Upper lobe of left lung (tissue), 6 donors: ENCODE results near the gene MN1. TPM values are rescaled to one million over a fixed set of nuclear protein-coding genes. Genes with fewer than 3 reads are reported as not detected.

Experiments used
- ATAC-seq, 2 donors: fragments of 200-7000 bp; cut with Tn5 transposase; one replicate each; pipeline ENCODE4 v1.9.1; 2022; ENCODE audit warnings: mild to moderate bottlenecking in 2 of 2, moderate library complexity in 2 of 2; ENCODE audit not compliant: low FRiP score in 2 of 2
- DNase-seq, 2 donors: peaks; one replicate each; pipeline ENCODE4 v3.0.0-alpha.2; 2019 to 2020
- H3K27ac ChIP-seq, 4 donors: fragments of 200-600 bp; sonication (generic); one replicate each; pipeline ENCODE4 v1.5.1; 2016 to 2019
- H3K27me3 ChIP-seq, 4 donors: fragments of 200-600 bp; sonication (generic); one replicate each; pipeline ENCODE4 v1.5.1; 2017 to 2019
- H3K36me3 ChIP-seq, 4 donors: fragments of 200-600 bp; sonication (generic); one replicate each; pipeline ENCODE4 v1.5.1; 2016 to 2019
- H3K4me1 ChIP-seq, 4 donors: fragments of 200-600 bp; sonication (generic); one replicate each; pipeline ENCODE4 v1.5.1; 2018 to 2019
- H3K4me3 ChIP-seq, 4 donors: fragments of 200-600 bp; sonication (generic); one replicate each; pipeline ENCODE4 v1.5.1; 2017 to 2019; ENCODE audit warnings: mild to moderate bottlenecking in 2 of 4, moderate library complexity in 1 of 4
- H3K9me3 ChIP-seq, 4 donors: fragments of 200-600 bp; sonication (generic); one replicate each; pipeline ENCODE4 v1.5.1; 2018 to 2019
- CTCF ChIP-seq, 6 experiments: fragments of 450-650 bp in 4 of 6; fragments of 200-600 bp in 2 of 6; sonication (generic) in 2 of 6; IDR thresholded peaks; one replicate each; pipeline ENCODE4 v1.5.1; 2016 to 2019; ENCODE audit warnings: antibody characterized with exemption in 6 of 6
- EP300 ChIP-seq, 4 donors: sonication (generic); formaldehyde crosslinking; IDR thresholded peaks; one replicate each; pipeline ENCODE4 v1.5.1; 2017; ENCODE audit warnings: antibody characterized with exemption in 4 of 4, control low read depth in 2 of 4
- POLR2A ChIP-seq, 4 donors: fragments of 450-650 bp; IDR thresholded peaks; one replicate each; pipeline ENCODE4 v1.5.1; 2016 to 2017; ENCODE audit warnings: antibody characterized with exemption in 4 of 4, mild to moderate bottlenecking in 2 of 4
- POLR2AphosphoS5 ChIP-seq, 2 donors: sonication (generic); formaldehyde crosslinking; IDR thresholded peaks; one replicate each; pipeline ENCODE4 v1.5.1; 2017; ENCODE audit warnings: antibody characterized with exemption in 2 of 2
- WGBS, 2 donors: methylation state at CpG; one replicate each; pipeline ENCODE4 v1.1.5; 2017 to 2018; 5-methylcytosine and 5-hydroxymethylcytosine counted together
- total RNA-seq, 6 donors: library from RNA; depleted of rRNA in 4 of 6; stranded (reverse); fragments of >200 nt in 4 of 6; gene quantifications; one replicate each; pipeline versions ENCODE4 v1.1.0 to v1.2.1, GENCODE V29; 2016 to 2021
- donor health status: DM: no; HTN: no; CAD: no; lungs with moderate emphysema.
- donor health status: DM: no; HTN: yes; CAD: no; lungs with severe emphysema.

The MN1 gene
- total RNA-seq, 6 donors from 2014 or later: 1.0 to 17.8 (median 3.5) TPM

GRCh38 chr22:27711012-27711411, 90.5 kb downstream of the MN1 start:
- H3K27me3 ChIP-seq: no peaks in the 10 kb centered on the region
- peaks cover 0 to 7% (median 0%) of the 10 kb centered on the region in 4 donors for H3K4me1 ChIP-seq
- DNase-seq: no peak
- TF ChIP-seq POLR2AphosphoS5 (IDR thresholded peaks at IDR 0.05) (no peak), CTCF (IDR thresholded peaks at IDR 0.05) (no peak), EP300 (IDR thresholded peaks at IDR 0.05) (no peak), POLR2A (IDR thresholded peaks at IDR 0.05) (no peak)
- WGBS, 2 donors: 98 to 100% methylated on average over 3 of the region's 3 CpGs
- no peak overlapping the region for H3K4me3 ChIP-seq
- H3K9me3 ChIP-seq: peaks cover 0 to under 1% (median 0%) of the 10 kb centered on the region in 4 donors
- H3K36me3 ChIP-seq: no peaks in the 10 kb centered on the region
- ATAC-seq: no peak
- no peak overlapping the region for H3K27ac ChIP-seq

GRCh38 chr22:27709919-27710675, 91.5 kb downstream of the MN1 start:
- no peak for TF ChIP-seq POLR2A (IDR thresholded peaks at IDR 0.05)
- no peak for TF ChIP-seq POLR2AphosphoS5 (IDR thresholded peaks at IDR 0.05)
- TF ChIP-seq EP300 (IDR thresholded peaks at IDR 0.05): no peak
- no peak for TF ChIP-seq CTCF (IDR thresholded peaks at IDR 0.05)
- Histone ChIP-seq H3K27ac (no peak overlapping the region), H3K27me3 (no peaks in the 10 kb centered on the region), H3K36me3 (no peaks in the 10 kb centered on the region), H3K4me1 (no peaks in the 10 kb centered on the region), H3K4me3 (no peak overlapping the region), H3K9me3 (no peaks in the 10 kb centered on the region)
- DNase-seq (no peak), ATAC-seq (no peak)
- 77 to 83% methylated on average over 8 of the region's 8 CpGs for WGBS, 2 donors

- H3K36me3 ChIP-seq: no peaks in the 10 kb centered on the region
- no peaks in the 10 kb centered on the region for H3K4me1 ChIP-seq
- DNase-seq (no peak), ATAC-seq (no peak)
- H3K27ac ChIP-seq: no peak overlapping the region
- WGBS, 2 donors: 82 to 90% methylated on average over 5 of the region's 5 CpGs
- no peak overlapping the region for H3K4me3 ChIP-seq
- H3K27me3 ChIP-seq: no peaks in the 10 kb centered on the region
- H3K9me3 ChIP-seq: peaks cover 0 to 7% (median 0%) of the 10 kb centered on the region in 4 donors
- TF ChIP-seq POLR2AphosphoS5 (IDR thresholded peaks at IDR 0.05): no peak
- no peak for TF ChIP-seq CTCF (IDR thresholded peaks at IDR 0.05)
- no peak for TF ChIP-seq EP300 (IDR thresholded peaks at IDR 0.05)
- TF ChIP-seq POLR2A (IDR thresholded peaks at IDR 0.05): no peak
Observed at GRCh38 chr22:27706489-27706888, 95.1 kb downstream of the MN1 start.

- TF ChIP-seq EP300 (IDR thresholded peaks at IDR 0.05) (no peak), POLR2AphosphoS5 (IDR thresholded peaks at IDR 0.05) (no peak), POLR2A (IDR thresholded peaks at IDR 0.05) (no peak), CTCF (IDR thresholded peaks at IDR 0.05) (no peak)
- DNase-seq (no peak), ATAC-seq (no peak)
- no peak overlapping the region for H3K4me3 ChIP-seq
- 61 to 65% methylated on average over 12 of the region's 12 CpGs for WGBS, 2 donors
- no peak overlapping the region for H3K27ac ChIP-seq
- no peaks in the 10 kb centered on the region for H3K36me3 ChIP-seq
- H3K27me3 ChIP-seq: no peaks in the 10 kb centered on the region
- peaks cover 0 to 7% (median 0%) of the 10 kb centered on the region in 4 donors for H3K9me3 ChIP-seq
- H3K4me1 ChIP-seq: no peaks in the 10 kb centered on the region
Observed at GRCh38 chr22:27705408-27706080, 96.0 kb downstream of the MN1 start.
